Ishikawa (cell line): ENCODE measurements around the gene TMPRSS6.

Experiments used
- EP300 ChIP-seq: IDR thresholded peaks from 2 replicates; pipeline ENCODE4 v1.6.1; 2012; ENCODE audit warnings: borderline replicate concordance
- NFIC ChIP-seq: IDR thresholded peaks from 2 replicates; pipeline ENCODE4 v1.6.1; 2012
- RAD21 ChIP-seq: IDR thresholded peaks from 2 replicates; pipeline ENCODE4 v1.6.1; 2012; ENCODE audit warnings: low read depth
- TAF1 ChIP-seq: IDR thresholded peaks from 2 replicates; pipeline ENCODE4 v1.6.1; 2012; ENCODE audit warnings: low read depth, mild to moderate bottlenecking
- TEAD4 ChIP-seq: IDR thresholded peaks from 2 replicates; pipeline ENCODE4 v1.6.1; 2012
- YY1 ChIP-seq: IDR thresholded peaks from 2 replicates; pipeline ENCODE4 v1.6.1; 2012; ENCODE audit warnings: low read depth
- TF ChIP-seq, protein P1 (sequence below): IDR thresholded peaks from 2 replicates; pipeline ENCODE4 v1.6.1; 2012; ENCODE audit warnings: low read depth, mild to moderate bottlenecking

DNA sequence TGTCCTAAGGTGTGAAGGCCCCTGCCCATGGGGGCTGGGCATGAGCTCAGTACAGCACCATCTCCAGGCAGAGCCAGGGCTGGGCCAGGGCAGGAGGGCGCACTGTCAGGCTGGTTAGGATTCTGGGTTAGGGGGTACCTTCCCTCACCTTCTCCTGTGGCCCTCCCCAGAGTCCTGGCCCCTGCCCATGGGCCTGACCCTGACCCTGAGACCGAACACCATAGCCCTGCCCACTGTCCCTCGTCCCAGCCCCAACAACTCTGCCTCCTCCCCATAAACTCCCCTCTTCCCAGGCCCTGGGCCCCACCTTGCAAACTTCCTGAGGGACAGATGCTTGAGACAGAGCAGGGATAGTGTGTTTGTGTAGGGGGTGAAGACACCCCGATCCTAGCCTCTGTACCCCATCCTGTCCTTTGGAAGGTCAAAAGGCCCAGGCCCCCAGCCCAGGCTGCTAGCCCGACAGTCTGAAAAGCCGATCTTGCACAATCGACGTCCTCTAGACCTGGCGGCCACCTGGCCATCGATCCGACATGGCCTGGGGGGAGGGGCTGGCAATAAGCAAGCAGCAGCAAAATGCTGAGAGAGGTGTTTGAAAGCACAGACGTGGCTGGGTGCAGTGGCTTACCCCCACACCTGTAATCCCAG lies 2.7 kb upstream of the TMPRSS6 start:
- no peak for TF ChIP-seq EP300
- TF ChIP-seq, protein P1, sequence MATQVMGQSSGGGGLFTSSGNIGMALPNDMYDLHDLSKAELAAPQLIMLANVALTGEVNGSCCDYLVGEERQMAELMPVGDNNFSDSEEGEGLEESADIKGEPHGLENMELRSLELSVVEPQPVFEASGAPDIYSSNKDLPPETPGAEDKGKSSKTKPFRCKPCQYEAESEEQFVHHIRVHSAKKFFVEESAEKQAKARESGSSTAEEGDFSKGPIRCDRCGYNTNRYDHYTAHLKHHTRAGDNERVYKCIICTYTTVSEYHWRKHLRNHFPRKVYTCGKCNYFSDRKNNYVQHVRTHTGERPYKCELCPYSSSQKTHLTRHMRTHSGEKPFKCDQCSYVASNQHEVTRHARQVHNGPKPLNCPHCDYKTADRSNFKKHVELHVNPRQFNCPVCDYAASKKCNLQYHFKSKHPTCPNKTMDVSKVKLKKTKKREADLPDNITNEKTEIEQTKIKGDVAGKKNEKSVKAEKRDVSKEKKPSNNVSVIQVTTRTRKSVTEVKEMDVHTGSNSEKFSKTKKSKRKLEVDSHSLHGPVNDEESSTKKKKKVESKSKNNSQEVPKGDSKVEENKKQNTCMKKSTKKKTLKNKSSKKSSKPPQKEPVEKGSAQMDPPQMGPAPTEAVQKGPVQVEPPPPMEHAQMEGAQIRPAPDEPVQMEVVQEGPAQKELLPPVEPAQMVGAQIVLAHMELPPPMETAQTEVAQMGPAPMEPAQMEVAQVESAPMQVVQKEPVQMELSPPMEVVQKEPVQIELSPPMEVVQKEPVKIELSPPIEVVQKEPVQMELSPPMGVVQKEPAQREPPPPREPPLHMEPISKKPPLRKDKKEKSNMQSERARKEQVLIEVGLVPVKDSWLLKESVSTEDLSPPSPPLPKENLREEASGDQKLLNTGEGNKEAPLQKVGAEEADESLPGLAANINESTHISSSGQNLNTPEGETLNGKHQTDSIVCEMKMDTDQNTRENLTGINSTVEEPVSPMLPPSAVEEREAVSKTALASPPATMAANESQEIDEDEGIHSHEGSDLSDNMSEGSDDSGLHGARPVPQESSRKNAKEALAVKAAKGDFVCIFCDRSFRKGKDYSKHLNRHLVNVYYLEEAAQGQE: no peak
- TF ChIP-seq TAF1: no peak
- no peak for TF ChIP-seq TEAD4
- TF ChIP-seq RAD21: no peak
- TF ChIP-seq YY1: no peak
- no peak for TF ChIP-seq NFIC
